Prostate gland (tissue), 2 donors: Measurements from ENCODE around the gene ZNF443. TPM values are rescaled to one million over a fixed set of nuclear protein-coding genes. Genes with fewer than 3 reads are reported as not detected.
"Not testable (repeated sequence)": the region's sequence is repeated elsewhere in the genome, so short reads cannot be mapped to it uniquely, and the experiment has no call there.

Experiments used
- DNase-seq: peaks from one replicate; pipeline ENCODE4 v3.0.0-alpha.2; 2019; ENCODE audit warnings: low spot score
- H3K27ac ChIP-seq, 2 donors: fragments of 200-600 bp; sonication (generic); 2 replicates each; pipeline ENCODE4 v1.5.1; 2017 to 2019
- H3K27me3 ChIP-seq: fragments of 200-600 bp; sonication (generic); replicated peaks from 2 replicates; pipeline ENCODE4 v1.5.1; 2019; ENCODE audit not compliant: insufficient read depth
- H3K36me3 ChIP-seq, 2 donors: fragments of 200-600 bp; sonication (generic); 1 replicate in 1 of 2; 2 replicates in 1 of 2; pipeline versions ENCODE4 v1.5.1 to v1.8.1; 2017 to 2019
- H3K4me1 ChIP-seq: fragments of 200-600 bp; sonication (generic); replicated peaks from 2 replicates; pipeline ENCODE4 v1.5.1; 2019
- H3K4me3 ChIP-seq, 2 donors: fragments of 200-600 bp; sonication (generic); 2 replicates each; pipeline ENCODE4 v1.5.1; 2017 to 2019
- H3K9me3 ChIP-seq: fragments of 200-600 bp; sonication (generic); 2 replicates; pipeline ENCODE4 v1.5.1; 2017
- POLR2A ChIP-seq: fragments of 450-650 bp; IDR thresholded peaks from one replicate; pipeline ENCODE4 v1.6.1; 2016; ENCODE audit warnings: antibody characterized with exemption, mild to moderate bottlenecking
- POLR2AphosphoS5 ChIP-seq: sonication (generic); formaldehyde crosslinking; IDR thresholded peaks from one replicate; pipeline ENCODE4 v1.6.1; 2017; ENCODE audit warnings: antibody characterized with exemption
- WGBS: methylation state at CpG from one replicate; pipeline ENCODE4 v1.1.5; 2018; 5-methylcytosine and 5-hydroxymethylcytosine counted together
- intact Hi-C: fragments of 100-400 bp; cut with DNase I; formaldehyde crosslinking; loops from one replicate; pipeline ENCODE4 v1.14.2; 2022
- total RNA-seq, 2 donors: library from RNA; depleted of rRNA; stranded (reverse); fragments of >200 nt; gene quantifications; one replicate each; pipeline ENCODE4 v1.1.0, GENCODE V29; 2016
- TF ChIP-seq, protein P1 (sequence below), 4 experiments: fragments of 200-600 bp in 2 of 4; fragments of 450-650 bp in 2 of 4; sonication (generic) in 2 of 4; IDR thresholded peaks; 1 replicate in 3 of 4; 2 replicates in 1 of 4; pipeline ENCODE4 v1.5.1; 2016 to 2019; ENCODE audit warnings: antibody characterized with exemption in 4 of 4, mild to moderate bottlenecking in 2 of 4, moderate library complexity in 2 of 4

The ZNF443 gene
- total RNA-seq, 2 donors from 2014 or later = 5.7 to 5.8 TPM

GRCh38 chr19:12484011-12484370 lies 43.2 kb upstream of the ZNF443 start:
- intact Hi-C loops = loop anchor here (1.0 kb wide), 1 partner anchor 11 kb away; no protein-coding TSS in a partner anchor
- no peaks in the 10 kb centered on the region for H3K4me1 ChIP-seq
- DNase-seq = no peak
- WGBS = under 1% methylated on average over 12 of the region's 13 CpGs
- H3K27me3 ChIP-seq = no peaks in the 10 kb centered on the region
- H3K4me3 ChIP-seq = peak overlapping the region; percentile 86 to 99
- H3K27ac ChIP-seq = peak overlapping the region; percentile 75 to 83
- no peaks in the 10 kb centered on the region for H3K9me3 ChIP-seq
- no peaks in the 10 kb centered on the region for H3K36me3 ChIP-seq
- TF ChIP-seq POLR2A (no peak), POLR2AphosphoS5 (no peak)
- TF ChIP-seq, protein P1, sequence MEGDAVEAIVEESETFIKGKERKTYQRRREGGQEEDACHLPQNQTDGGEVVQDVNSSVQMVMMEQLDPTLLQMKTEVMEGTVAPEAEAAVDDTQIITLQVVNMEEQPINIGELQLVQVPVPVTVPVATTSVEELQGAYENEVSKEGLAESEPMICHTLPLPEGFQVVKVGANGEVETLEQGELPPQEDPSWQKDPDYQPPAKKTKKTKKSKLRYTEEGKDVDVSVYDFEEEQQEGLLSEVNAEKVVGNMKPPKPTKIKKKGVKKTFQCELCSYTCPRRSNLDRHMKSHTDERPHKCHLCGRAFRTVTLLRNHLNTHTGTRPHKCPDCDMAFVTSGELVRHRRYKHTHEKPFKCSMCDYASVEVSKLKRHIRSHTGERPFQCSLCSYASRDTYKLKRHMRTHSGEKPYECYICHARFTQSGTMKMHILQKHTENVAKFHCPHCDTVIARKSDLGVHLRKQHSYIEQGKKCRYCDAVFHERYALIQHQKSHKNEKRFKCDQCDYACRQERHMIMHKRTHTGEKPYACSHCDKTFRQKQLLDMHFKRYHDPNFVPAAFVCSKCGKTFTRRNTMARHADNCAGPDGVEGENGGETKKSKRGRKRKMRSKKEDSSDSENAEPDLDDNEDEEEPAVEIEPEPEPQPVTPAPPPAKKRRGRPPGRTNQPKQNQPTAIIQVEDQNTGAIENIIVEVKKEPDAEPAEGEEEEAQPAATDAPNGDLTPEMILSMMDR (IDR thresholded peaks at IDR 0.05) = no peak

DNA sequence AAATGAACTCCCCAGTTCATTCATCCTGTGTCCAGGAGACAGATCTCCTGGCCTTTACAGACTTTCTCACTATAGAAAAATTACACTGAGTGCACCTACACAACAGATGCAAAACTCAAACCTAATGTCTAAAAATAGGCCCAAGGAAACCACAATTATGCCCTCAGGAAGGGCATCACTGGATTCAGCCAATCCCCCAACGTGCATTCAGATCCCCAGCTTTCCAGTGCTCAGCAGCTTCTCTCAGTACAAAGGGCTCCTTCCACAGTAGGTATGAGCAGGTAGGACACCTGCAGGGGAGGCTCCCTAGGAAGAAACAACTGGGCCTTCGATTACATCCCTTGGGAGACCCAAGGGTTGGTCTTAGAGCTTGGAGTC lies 41.7 kb upstream of the ZNF443 start:
- H3K4me3 ChIP-seq = no peak overlapping the region
- WGBS = 73% methylated on average over 2 of the region's 2 CpGs
- no peak overlapping the region for H3K27ac ChIP-seq
- intact Hi-C loops = no loop called here
- TF ChIP-seq, protein P1 (IDR thresholded peaks at IDR 0.05) = no peak
- TF ChIP-seq POLR2AphosphoS5 (no peak), POLR2A (no peak)
- H3K36me3 ChIP-seq = no peaks in the 10 kb centered on the region
- no peaks in the 10 kb centered on the region for H3K27me3 ChIP-seq
- H3K4me1 ChIP-seq = no peaks in the 10 kb centered on the region
- no peak for DNase-seq
- H3K9me3 ChIP-seq = no peaks in the 10 kb centered on the region

GRCh38 chr19:12481781-12482508 lies 41.1 kb upstream of the ZNF443 start:
- H3K4me3 ChIP-seq = no peak overlapping the region
- H3K9me3 ChIP-seq = no peaks in the 10 kb centered on the region
- intact Hi-C loops = no loop called here
- TF ChIP-seq POLR2AphosphoS5 = no peak
- no peak for TF ChIP-seq POLR2A
- TF ChIP-seq, protein P1 (IDR thresholded peaks at IDR 0.05) = no peak
- H3K4me1 ChIP-seq = no peaks in the 10 kb centered on the region
- no peak overlapping the region for H3K27ac ChIP-seq
- WGBS = 78% methylated on average over 4 of the region's 4 CpGs
- H3K36me3 ChIP-seq = no peaks in the 10 kb centered on the region
- no peaks in the 10 kb centered on the region for H3K27me3 ChIP-seq
- no peak for DNase-seq

GRCh38 chr19:12478234-12478941 lies 37.6 kb upstream of the ZNF443 start:
- H3K9me3 ChIP-seq = no peaks in the 10 kb centered on the region
- no peak overlapping the region for H3K27ac ChIP-seq
- H3K27me3 ChIP-seq = no peaks in the 10 kb centered on the region
- no peaks in the 10 kb centered on the region for H3K4me1 ChIP-seq
- TF ChIP-seq, protein P1 (IDR thresholded peaks at IDR 0.05) = no peak
- TF ChIP-seq POLR2AphosphoS5 = peak; percentile 24
- intact Hi-C loops = no loop called here
- H3K36me3 ChIP-seq = no peaks in the 10 kb centered on the region
- 32% methylated on average over 5 of the region's 5 CpGs for WGBS
- DNase-seq = peak; percentile 29
- no peak overlapping the region for H3K4me3 ChIP-seq

- H3K36me3 ChIP-seq, H3K4me3 ChIP-seq, DNase-seq, H3K27ac ChIP-seq, H3K4me1 ChIP-seq, H3K9me3 ChIP-seq, intact Hi-C loops, H3K27me3 ChIP-seq: not testable (repeated sequence)
- whole genome bisulfite sequencing = 94% methylated on average over 15 of the region's 33 CpGs
Measured at GRCh38 chr19:12467651-12468050, 26.8 kb upstream of the ZNF443 start.
